HCT116 (cell line): Measurements from ENCODE around the gene HOXA1. TPM values are rescaled to one million over a fixed set of nuclear protein-coding genes. Genes with fewer than 3 reads are reported as not detected.

Experiments
- ATAC-seq: fragments of 200-7000 bp; cut with Tn5 transposase; 2 replicates; pipeline ENCODE4 v1.9.1; 2020; ENCODE audit warnings: mild to moderate bottlenecking, moderate library complexity
- BruUV-seq: library from RNA; stranded (reverse); fragments of 400-500 nt; replicated peaks from 2 replicates; lab custom pipeline; 2021; lab: Mats Ljungman, UMichigan
- CTCF ChIA-PET: fragments of 300-600 bp; sonication (Branson Sonifier 250); formaldehyde crosslinking; loops from one replicate; lab custom pipeline; 2021; ENCODE audit warnings: antibody characterized with exemption; lab: Charles Lee
- POLR2A ChIA-PET: fragments of 300-600, 350-600 bp; sonication (Branson Sonifier 250); formaldehyde crosslinking; loops from one replicate; lab custom pipeline; 2021; ENCODE audit warnings: antibody characterized with exemption; lab: Charles Lee
- RAD21 ChIA-PET, 2 experiments: fragments of 300-600 bp; sonication (Branson Sonifier 250); formaldehyde crosslinking; loops; one replicate each; lab custom pipeline; 2023; ENCODE audit warnings: low total read pairs in 2 of 2; ENCODE audit not compliant: uncharacterized antibody in 2 of 2, unreplicated experiment in 2 of 2, low non-redundant PET in 1 of 2; lab: Charles Lee
- DNase-seq: peaks from one replicate; pipeline ENCODE4 v3.0.0-alpha.2; 2010; ENCODE audit warnings: low read depth, low spot score
- H2AFZ ChIP-seq: fragments of 200-600 bp; shearing (Covaris generic), sonication (generic); 2 replicates; pipeline ENCODE4 v1.6.1; 2017; ENCODE audit warnings: low read depth, mixed run types, mixed read lengths, antibody characterized with exemption, low read length; ENCODE audit not compliant: poor library complexity, severe bottlenecking
- H3K27ac ChIP-seq: 2 replicates; pipeline ENCODE4 v1.5.1; 2012; ENCODE audit warnings: low read depth, low read length
- H3K27me3 ChIP-seq: fragments of 200-600 bp; sonication (generic); 2 replicates; pipeline ENCODE4 v1.6.1; 2016; ENCODE audit warnings: mixed run types, low read length, mixed read lengths; ENCODE audit not compliant: insufficient read depth
- H3K36me3 ChIP-seq, 2 experiments: fragments of 200-500 bp in 1 of 2; fragments of 200-600 bp in 1 of 2; sonication (Bioruptor generic) in 1 of 2; sonication (generic) in 1 of 2; 2 replicates each; pipeline versions ENCODE4 v1.5.1 to v1.6.1; 2014 to 2016; ENCODE audit warnings: low read length in 2 of 2, inconsistent platforms in 1 of 2, mixed read lengths in 1 of 2, mixed run types in 1 of 2; ENCODE audit not compliant: insufficient read depth in 2 of 2, control insufficient read depth in 1 of 2
- H3K4me1 ChIP-seq, 2 experiments: fragments of 200-600 bp in 1 of 2; sonication (generic) in 1 of 2; 2 replicates each; pipeline versions ENCODE4 v1.5.1 to v1.6.1; 2012 to 2017; ENCODE audit warnings: low read length in 2 of 2, inconsistent platforms in 1 of 2, mild to moderate bottlenecking in 1 of 2, mixed read lengths in 1 of 2, mixed run types in 1 of 2, moderate library complexity in 1 of 2; ENCODE audit not compliant: insufficient read depth in 2 of 2, control insufficient read depth in 1 of 2
- H3K4me2 ChIP-seq: fragments of 200-600 bp; sonication (generic); 2 replicates; pipeline ENCODE4 v1.6.1; 2017; ENCODE audit warnings: mixed run types, low read length, mixed read lengths
- H3K4me3 ChIP-seq, 2 experiments: fragments of 200-600 bp in 1 of 2; sonication (generic) in 1 of 2; replicated peaks in 1 of 2; 2 replicates each; pipeline ENCODE4 v1.5.1; 2011 to 2016; ENCODE audit warnings: low read length in 2 of 2, control low read depth in 1 of 2, low read depth in 1 of 2, mild to moderate bottlenecking in 1 of 2, mixed read lengths in 1 of 2, mixed run types in 1 of 2
- H3K79me2 ChIP-seq: fragments of 200-600 bp; sonication (generic); 2 replicates; pipeline ENCODE4 v1.6.1; 2017; ENCODE audit warnings: mild to moderate bottlenecking, mixed run types, low read length, moderate library complexity, mixed read lengths; ENCODE audit not compliant: insufficient read depth
- H3K9ac ChIP-seq: fragments of 200-600 bp; sonication (generic); 2 replicates; pipeline ENCODE4 v1.6.1; 2016; ENCODE audit warnings: low read length, mixed read lengths
- H3K9me2 ChIP-seq: fragments of 200-600 bp; sonication (generic), shearing (Covaris generic); 2 replicates; pipeline ENCODE4 v1.6.1; 2017; ENCODE audit warnings: mixed run types, mild to moderate bottlenecking, moderate library complexity; ENCODE audit not compliant: insufficient read depth
- H3K9me3 ChIP-seq, 2 experiments: fragments of 200-500 bp in 1 of 2; fragments of 200-600 bp in 1 of 2; sonication (Bioruptor generic) in 1 of 2; sonication (generic) in 1 of 2; 2 replicates each; pipeline ENCODE4 v1.6.1; 2014 to 2017; ENCODE audit warnings: low read length in 2 of 2, mixed read lengths in 2 of 2, inconsistent platforms in 1 of 2, low read depth in 1 of 2, mild to moderate bottlenecking in 1 of 2, mixed run types in 1 of 2, moderate library complexity in 1 of 2; ENCODE audit not compliant: control insufficient read depth in 1 of 2, insufficient read depth in 1 of 2
- H4K20me1 ChIP-seq: fragments of 200-600 bp; sonication (generic), shearing (Covaris generic); 2 replicates; pipeline ENCODE4 v1.6.1; 2017; ENCODE audit warnings: mixed run types, mild to moderate bottlenecking, moderate library complexity; ENCODE audit not compliant: insufficient read depth
- ELF1 ChIP-seq: IDR thresholded peaks from 2 replicates; pipeline ENCODE4 v1.6.1; 2012; ENCODE audit warnings: low read depth, borderline replicate concordance
- EZH2 ChIP-seq: fragments of 200-600 bp; sonication (generic); IDR thresholded peaks from 2 replicates; pipeline ENCODE4 v1.6.1; 2017; ENCODE audit warnings: antibody characterized with exemption, mixed run types
- EZH2phosphoT487 ChIP-seq: fragments of 200-600 bp; IDR thresholded peaks from 2 replicates; pipeline ENCODE4 v1.6.1; 2018; ENCODE audit warnings: antibody characterized with exemption, borderline replicate concordance
- FOSL1 ChIP-seq: IDR thresholded peaks from 2 replicates; pipeline ENCODE4 v1.6.1; 2012; ENCODE audit warnings: low read depth
- JUND ChIP-seq: IDR thresholded peaks from 2 replicates; pipeline ENCODE4 v1.6.1; 2012
- MAX ChIP-seq: IDR thresholded peaks from 2 replicates; pipeline ENCODE4 v1.6.1; 2012
- POLR2A ChIP-seq: IDR thresholded peaks from 2 replicates; pipeline ENCODE4 v1.7.0; 2011; ENCODE audit warnings: borderline replicate concordance; ENCODE audit not compliant: insufficient read depth, insufficient read length; ENCODE audit errors: extremely low read depth
- RAD21 ChIP-seq: IDR thresholded peaks from 2 replicates; pipeline ENCODE4 v1.6.1; 2012; ENCODE audit warnings: low read depth, mild to moderate bottlenecking
- SIN3A ChIP-seq: IDR thresholded peaks from 2 replicates; pipeline ENCODE4 v1.6.1; 2012; ENCODE audit warnings: low read depth
- TCF7L2 ChIP-seq: IDR thresholded peaks from 2 replicates; pipeline ENCODE4 v1.7.0; 2011; ENCODE audit warnings: borderline replicate concordance, inconsistent platforms; ENCODE audit not compliant: insufficient read depth, insufficient read length; ENCODE audit errors: extremely low read depth
- YY1 ChIP-seq: IDR thresholded peaks from 2 replicates; pipeline ENCODE4 v1.6.1; 2011; ENCODE audit warnings: low read length, low read depth, moderate library complexity, mild to moderate bottlenecking; ENCODE audit not compliant: insufficient replicate concordance; ENCODE audit errors: extremely low read depth
- ZFX ChIP-seq: fragments of 450-650 bp; IDR thresholded peaks from 2 replicates; pipeline ENCODE4 v1.6.1; 2017
- ZNF274 ChIP-seq: fragments of 200-500 bp; sonication (Bioruptor generic); IDR thresholded peaks from 2 replicates; pipeline ENCODE4 v1.6.1; 2014; ENCODE audit warnings: mild to moderate bottlenecking, low read depth, low read length, inconsistent platforms
- intact Hi-C: fragments of 100-400 bp; cut with micrococcal nuclease; formaldehyde crosslinking; loops from 2 replicates; pipeline ENCODE4 v1.10.0; 2022
- total RNA-seq: library from RNA; stranded (reverse); gene quantifications from one replicate; pipeline ENCODE4 v1.2.1, GENCODE V29; 2021; ENCODE audit not compliant: unreplicated experiment
- TF ChIP-seq, protein P1 (sequence below), 3 experiments: fragments of 200-600 bp in 1 of 3; sonication (generic) in 1 of 3; IDR thresholded peaks in 2 of 3; conservative IDR thresholded peaks in 1 of 3; 2 replicates each; pipeline ENCODE4 v1.5.1; 2012 to 2017; ENCODE audit warnings: low read depth in 2 of 3, low read length in 2 of 3, antibody characterized with exemption in 1 of 3, borderline replicate concordance in 1 of 3, control low read depth in 1 of 3, mild to moderate bottlenecking in 1 of 3, mixed read lengths in 1 of 3, mixed run types in 1 of 3, moderate library complexity in 1 of 3; ENCODE audit not compliant: insufficient read depth in 1 of 3
- TF ChIP-seq, protein P2 (sequence below): IDR thresholded peaks from 2 replicates; pipeline ENCODE4 v1.6.1; 2012; ENCODE audit warnings: low read depth
- TF ChIP-seq, protein P3 (sequence below): IDR thresholded peaks from 2 replicates; pipeline ENCODE4 v1.6.1; 2012
- TF ChIP-seq, protein P4 (sequence below): IDR thresholded peaks from 2 replicates; pipeline ENCODE4 v1.6.1; 2011; ENCODE audit warnings: mild to moderate bottlenecking, low read length, moderate library complexity; ENCODE audit not compliant: insufficient replicate concordance; ENCODE audit errors: extremely low read depth

Gene HOXA1
- total RNA-seq, 1 experiment from 2014 or later: 2.8 TPM

DNA sequence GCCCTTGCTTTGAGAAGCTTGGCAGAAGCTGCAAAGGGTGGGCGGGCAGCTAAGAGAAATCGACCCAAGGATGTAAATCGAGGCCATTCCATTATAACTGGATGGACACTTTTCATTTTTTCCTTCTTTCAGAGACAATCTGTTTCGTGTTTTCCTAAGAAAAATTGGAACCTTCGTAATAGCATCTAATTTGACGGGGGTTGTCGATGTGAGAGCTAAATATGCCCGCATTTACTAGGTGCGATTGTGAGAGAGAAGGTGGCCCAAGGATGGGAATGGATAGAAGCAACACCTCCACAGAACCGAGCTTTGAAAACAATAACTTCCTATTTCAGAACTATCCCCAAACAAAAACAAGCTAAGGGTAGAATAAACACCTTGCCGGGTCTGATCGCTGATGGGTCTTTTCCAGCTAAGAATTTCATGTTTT lies 35.6 kb upstream of the HOXA1 start:
- POLR2A ChIA-PET: interaction anchor here (0.7 to 1.5 kb wide), 5 partner anchors 16 to 417 kb away, joined by 3 to 5 read pairs (median 3); no protein-coding TSS in a partner anchor
- Histone ChIP-seq H3K4me2 (peak overlapping the region; percentile 91), H3K27ac (peak overlapping the region; percentile 36; the same call in 1 of the 2 replicates), H3K27me3 (peaks cover 17% of the 10 kb centered on the region), H3K4me1 (peaks cover 35 to 77% of the 10 kb centered on the region in 2 experiments), H3K4me3 (peak overlapping the region; percentile 55 to 64), H4K20me1 (no peaks in the 10 kb centered on the region), H2AFZ (no peak overlapping the region), H3K9me2 (no peaks in the 10 kb centered on the region), H3K9me3 (no peaks in the 10 kb centered on the region), H3K9ac (peak overlapping the region; percentile 71), H3K79me2 (no peaks in the 10 kb centered on the region), H3K36me3 (no peaks in the 10 kb centered on the region)
- no TSS peak for BruUV-seq
- CTCF ChIA-PET: interaction anchor here (1.6 kb wide), 1 partner anchor 444 kb away, joined by 3 read pairs; no protein-coding TSS in a partner anchor
- intact Hi-C loops: loop anchor here (2.0 kb wide), 1 partner anchor 17 kb away; no protein-coding TSS in a partner anchor
- ATAC-seq (peak; percentile 2; the same call in 1 of the 2 replicates), DNase-seq (no peak)
- RAD21 ChIA-PET: no interaction called here
- no peak for TF ChIP-seq SIN3A
- no peak for TF ChIP-seq FOSL1
- TF ChIP-seq JUND: no peak
- no peak for TF ChIP-seq YY1
- no peak for TF ChIP-seq POLR2A
- no peak for TF ChIP-seq TCF7L2
- TF ChIP-seq MAX: no peak
- TF ChIP-seq RAD21: no peak
- TF ChIP-seq, protein P1, sequence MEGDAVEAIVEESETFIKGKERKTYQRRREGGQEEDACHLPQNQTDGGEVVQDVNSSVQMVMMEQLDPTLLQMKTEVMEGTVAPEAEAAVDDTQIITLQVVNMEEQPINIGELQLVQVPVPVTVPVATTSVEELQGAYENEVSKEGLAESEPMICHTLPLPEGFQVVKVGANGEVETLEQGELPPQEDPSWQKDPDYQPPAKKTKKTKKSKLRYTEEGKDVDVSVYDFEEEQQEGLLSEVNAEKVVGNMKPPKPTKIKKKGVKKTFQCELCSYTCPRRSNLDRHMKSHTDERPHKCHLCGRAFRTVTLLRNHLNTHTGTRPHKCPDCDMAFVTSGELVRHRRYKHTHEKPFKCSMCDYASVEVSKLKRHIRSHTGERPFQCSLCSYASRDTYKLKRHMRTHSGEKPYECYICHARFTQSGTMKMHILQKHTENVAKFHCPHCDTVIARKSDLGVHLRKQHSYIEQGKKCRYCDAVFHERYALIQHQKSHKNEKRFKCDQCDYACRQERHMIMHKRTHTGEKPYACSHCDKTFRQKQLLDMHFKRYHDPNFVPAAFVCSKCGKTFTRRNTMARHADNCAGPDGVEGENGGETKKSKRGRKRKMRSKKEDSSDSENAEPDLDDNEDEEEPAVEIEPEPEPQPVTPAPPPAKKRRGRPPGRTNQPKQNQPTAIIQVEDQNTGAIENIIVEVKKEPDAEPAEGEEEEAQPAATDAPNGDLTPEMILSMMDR (IDR thresholded peaks at IDR 0.05 in 2 of 3, conservative IDR thresholded peaks at IDR 0.05 in 1 of 3; ENCODE audit: borderline replicate concordance in 1 of 3, insufficient read depth in 1 of 3, low read depth in 2 of 3, low read length in 2 of 3): no peak
- TF ChIP-seq EZH2: no peak
- TF ChIP-seq, protein P2, sequence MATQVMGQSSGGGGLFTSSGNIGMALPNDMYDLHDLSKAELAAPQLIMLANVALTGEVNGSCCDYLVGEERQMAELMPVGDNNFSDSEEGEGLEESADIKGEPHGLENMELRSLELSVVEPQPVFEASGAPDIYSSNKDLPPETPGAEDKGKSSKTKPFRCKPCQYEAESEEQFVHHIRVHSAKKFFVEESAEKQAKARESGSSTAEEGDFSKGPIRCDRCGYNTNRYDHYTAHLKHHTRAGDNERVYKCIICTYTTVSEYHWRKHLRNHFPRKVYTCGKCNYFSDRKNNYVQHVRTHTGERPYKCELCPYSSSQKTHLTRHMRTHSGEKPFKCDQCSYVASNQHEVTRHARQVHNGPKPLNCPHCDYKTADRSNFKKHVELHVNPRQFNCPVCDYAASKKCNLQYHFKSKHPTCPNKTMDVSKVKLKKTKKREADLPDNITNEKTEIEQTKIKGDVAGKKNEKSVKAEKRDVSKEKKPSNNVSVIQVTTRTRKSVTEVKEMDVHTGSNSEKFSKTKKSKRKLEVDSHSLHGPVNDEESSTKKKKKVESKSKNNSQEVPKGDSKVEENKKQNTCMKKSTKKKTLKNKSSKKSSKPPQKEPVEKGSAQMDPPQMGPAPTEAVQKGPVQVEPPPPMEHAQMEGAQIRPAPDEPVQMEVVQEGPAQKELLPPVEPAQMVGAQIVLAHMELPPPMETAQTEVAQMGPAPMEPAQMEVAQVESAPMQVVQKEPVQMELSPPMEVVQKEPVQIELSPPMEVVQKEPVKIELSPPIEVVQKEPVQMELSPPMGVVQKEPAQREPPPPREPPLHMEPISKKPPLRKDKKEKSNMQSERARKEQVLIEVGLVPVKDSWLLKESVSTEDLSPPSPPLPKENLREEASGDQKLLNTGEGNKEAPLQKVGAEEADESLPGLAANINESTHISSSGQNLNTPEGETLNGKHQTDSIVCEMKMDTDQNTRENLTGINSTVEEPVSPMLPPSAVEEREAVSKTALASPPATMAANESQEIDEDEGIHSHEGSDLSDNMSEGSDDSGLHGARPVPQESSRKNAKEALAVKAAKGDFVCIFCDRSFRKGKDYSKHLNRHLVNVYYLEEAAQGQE: no peak
- TF ChIP-seq ZNF274: no peak
- no peak for TF ChIP-seq EZH2phosphoT487
- TF ChIP-seq, protein P3, sequence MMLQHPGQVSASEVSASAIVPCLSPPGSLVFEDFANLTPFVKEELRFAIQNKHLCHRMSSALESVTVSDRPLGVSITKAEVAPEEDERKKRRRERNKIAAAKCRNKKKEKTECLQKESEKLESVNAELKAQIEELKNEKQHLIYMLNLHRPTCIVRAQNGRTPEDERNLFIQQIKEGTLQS: no peak
- no peak for TF ChIP-seq ELF1
- TF ChIP-seq, protein P4, sequence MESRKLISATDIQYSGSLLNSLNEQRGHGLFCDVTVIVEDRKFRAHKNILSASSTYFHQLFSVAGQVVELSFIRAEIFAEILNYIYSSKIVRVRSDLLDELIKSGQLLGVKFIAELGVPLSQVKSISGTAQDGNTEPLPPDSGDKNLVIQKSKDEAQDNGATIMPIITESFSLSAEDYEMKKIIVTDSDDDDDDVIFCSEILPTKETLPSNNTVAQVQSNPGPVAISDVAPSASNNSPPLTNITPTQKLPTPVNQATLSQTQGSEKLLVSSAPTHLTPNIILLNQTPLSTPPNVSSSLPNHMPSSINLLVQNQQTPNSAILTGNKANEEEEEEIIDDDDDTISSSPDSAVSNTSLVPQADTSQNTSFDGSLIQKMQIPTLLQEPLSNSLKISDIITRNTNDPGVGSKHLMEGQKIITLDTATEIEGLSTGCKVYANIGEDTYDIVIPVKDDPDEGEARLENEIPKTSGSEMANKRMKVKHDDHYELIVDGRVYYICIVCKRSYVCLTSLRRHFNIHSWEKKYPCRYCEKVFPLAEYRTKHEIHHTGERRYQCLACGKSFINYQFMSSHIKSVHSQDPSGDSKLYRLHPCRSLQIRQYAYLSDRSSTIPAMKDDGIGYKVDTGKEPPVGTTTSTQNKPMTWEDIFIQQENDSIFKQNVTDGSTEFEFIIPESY: no peak
- no peak for TF ChIP-seq ZFX
